Measurements from ENCODE around the gene SIAH2. TPM values are rescaled to one million over a fixed set of nuclear protein-coding genes. Genes with fewer than 3 reads are reported as not detected.

The SIAH2 gene
- total RNA-seq, 1 experiment from 2014 or later, result 17.1 TPM

DNA sequence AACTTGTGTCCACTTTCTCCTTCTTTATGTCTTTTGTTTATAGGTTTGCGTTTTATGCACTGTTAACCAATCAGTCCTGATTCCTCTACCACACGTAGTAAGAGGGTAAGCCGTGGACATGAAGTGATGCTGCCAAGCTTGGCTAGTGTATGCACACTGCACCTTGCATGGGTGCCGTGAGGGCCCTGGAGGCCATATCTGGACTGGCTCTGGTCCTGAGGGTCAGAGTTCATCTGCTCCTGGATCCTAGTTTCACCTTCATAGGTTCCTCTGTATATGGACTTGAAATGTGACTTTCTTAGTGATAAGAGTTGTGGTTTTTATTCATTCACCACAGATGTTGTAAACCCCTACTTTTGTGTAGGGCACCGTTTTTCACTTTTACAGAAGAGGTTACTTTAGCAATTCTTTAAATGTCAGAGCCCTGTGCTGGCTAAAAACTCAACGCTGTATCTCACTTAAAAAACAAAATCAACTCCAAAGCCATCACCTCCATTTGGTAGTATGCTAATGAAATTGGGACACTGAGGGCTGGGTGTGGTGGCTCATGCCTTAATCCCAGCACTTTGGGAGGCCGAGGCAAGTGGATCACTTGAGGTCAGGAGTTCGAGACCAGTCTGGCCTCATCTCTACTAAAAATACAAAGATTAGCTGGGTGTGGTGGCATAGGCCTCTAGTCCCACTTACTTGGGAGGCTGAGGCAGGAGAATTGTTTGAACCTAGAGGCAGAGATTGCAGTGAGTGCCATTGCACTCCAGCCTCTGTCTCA is 22.9 kb downstream of the SIAH2 start:
- POLR2A ChIA-PET, result no interaction called here
- CTCF ChIA-PET, result no interaction called here

DNA sequence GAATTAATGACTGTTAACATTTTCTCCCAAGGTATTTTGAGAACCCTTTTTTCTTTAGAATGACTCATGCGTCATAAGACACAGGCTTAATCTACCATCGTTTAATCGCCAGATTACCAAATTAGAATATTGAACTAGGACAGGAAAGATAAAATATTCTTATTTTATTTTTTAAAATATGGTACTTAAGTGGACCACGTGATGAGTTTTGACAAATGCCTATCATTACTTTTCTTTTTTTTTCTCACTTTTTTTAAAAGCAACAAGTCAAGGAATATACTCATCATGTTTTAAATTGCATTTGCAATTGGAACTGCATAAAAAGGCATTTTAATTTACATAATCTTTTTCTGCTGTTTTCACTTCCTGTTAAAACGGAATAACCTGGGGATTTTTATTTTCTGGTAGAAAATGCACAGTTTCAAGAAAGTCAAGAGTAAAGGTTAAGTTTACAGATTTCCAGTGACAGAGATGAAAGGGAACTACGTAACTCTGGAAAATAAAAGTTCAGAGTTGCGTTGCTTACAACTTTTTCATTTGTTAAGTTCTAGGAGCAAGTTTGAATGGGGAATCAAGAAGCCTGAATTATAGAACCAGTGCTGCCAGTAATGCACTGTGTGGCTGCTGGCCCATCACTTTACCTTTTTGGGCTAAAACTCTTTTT is 23.6 kb downstream of the SIAH2 start:
- H3K27ac Mint-ChIP-seq, result no peak overlapping the region
- ChIA-PET CTCF (no interaction called here), POLR2A (no interaction called here)
- no peak for TF ChIP-seq TEAD1 (CRISPR knock-in tag; IDR thresholded peaks at IDR 0.05)
- no peak for TF ChIP-seq ZNF671 (CRISPR knock-in tag; IDR thresholded peaks at IDR 0.05)
- no peak for TF ChIP-seq MXD4 (CRISPR knock-in tag; IDR thresholded peaks at IDR 0.05; ENCODE audit: borderline replicate concordance)
- TF ChIP-seq CBFB (CRISPR knock-in tag; IDR thresholded peaks at IDR 0.05; ENCODE audit: low read depth), result no peak
- TF ChIP-seq, protein P1, sequence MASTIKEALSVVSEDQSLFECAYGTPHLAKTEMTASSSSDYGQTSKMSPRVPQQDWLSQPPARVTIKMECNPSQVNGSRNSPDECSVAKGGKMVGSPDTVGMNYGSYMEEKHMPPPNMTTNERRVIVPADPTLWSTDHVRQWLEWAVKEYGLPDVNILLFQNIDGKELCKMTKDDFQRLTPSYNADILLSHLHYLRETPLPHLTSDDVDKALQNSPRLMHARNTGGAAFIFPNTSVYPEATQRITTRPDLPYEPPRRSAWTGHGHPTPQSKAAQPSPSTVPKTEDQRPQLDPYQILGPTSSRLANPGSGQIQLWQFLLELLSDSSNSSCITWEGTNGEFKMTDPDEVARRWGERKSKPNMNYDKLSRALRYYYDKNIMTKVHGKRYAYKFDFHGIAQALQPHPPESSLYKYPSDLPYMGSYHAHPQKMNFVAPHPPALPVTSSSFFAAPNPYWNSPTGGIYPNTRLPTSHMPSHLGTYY (CRISPR knock-in tag; IDR thresholded peaks at IDR 0.05), result no peak
- TF ChIP-seq, protein P2, sequence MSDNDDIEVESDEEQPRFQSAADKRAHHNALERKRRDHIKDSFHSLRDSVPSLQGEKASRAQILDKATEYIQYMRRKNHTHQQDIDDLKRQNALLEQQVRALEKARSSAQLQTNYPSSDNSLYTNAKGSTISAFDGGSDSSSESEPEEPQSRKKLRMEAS (CRISPR knock-in tag; IDR thresholded peaks at IDR 0.05), result no peak
- no peak for TF ChIP-seq OVOL2 (CRISPR knock-in tag; IDR thresholded peaks at IDR 0.05; ENCODE audit: borderline replicate concordance)
- no peak for TF ChIP-seq TCF7 (CRISPR knock-in tag; IDR thresholded peaks at IDR 0.05; ENCODE audit: low read depth)
- TF ChIP-seq, protein P3, sequence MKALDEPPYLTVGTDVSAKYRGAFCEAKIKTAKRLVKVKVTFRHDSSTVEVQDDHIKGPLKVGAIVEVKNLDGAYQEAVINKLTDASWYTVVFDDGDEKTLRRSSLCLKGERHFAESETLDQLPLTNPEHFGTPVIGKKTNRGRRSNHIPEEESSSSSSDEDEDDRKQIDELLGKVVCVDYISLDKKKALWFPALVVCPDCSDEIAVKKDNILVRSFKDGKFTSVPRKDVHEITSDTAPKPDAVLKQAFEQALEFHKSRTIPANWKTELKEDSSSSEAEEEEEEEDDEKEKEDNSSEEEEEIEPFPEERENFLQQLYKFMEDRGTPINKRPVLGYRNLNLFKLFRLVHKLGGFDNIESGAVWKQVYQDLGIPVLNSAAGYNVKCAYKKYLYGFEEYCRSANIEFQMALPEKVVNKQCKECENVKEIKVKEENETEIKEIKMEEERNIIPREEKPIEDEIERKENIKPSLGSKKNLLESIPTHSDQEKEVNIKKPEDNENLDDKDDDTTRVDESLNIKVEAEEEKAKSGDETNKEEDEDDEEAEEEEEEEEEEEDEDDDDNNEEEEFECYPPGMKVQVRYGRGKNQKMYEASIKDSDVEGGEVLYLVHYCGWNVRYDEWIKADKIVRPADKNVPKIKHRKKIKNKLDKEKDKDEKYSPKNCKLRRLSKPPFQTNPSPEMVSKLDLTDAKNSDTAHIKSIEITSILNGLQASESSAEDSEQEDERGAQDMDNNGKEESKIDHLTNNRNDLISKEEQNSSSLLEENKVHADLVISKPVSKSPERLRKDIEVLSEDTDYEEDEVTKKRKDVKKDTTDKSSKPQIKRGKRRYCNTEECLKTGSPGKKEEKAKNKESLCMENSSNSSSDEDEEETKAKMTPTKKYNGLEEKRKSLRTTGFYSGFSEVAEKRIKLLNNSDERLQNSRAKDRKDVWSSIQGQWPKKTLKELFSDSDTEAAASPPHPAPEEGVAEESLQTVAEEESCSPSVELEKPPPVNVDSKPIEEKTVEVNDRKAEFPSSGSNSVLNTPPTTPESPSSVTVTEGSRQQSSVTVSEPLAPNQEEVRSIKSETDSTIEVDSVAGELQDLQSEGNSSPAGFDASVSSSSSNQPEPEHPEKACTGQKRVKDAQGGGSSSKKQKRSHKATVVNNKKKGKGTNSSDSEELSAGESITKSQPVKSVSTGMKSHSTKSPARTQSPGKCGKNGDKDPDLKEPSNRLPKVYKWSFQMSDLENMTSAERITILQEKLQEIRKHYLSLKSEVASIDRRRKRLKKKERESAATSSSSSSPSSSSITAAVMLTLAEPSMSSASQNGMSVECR (CRISPR knock-in tag; IDR thresholded peaks at IDR 0.05; ENCODE audit: borderline replicate concordance), result no peak
- no peak for TF ChIP-seq PRRX2 (CRISPR knock-in tag; IDR thresholded peaks at IDR 0.05)
- TF ChIP-seq, protein P4, sequence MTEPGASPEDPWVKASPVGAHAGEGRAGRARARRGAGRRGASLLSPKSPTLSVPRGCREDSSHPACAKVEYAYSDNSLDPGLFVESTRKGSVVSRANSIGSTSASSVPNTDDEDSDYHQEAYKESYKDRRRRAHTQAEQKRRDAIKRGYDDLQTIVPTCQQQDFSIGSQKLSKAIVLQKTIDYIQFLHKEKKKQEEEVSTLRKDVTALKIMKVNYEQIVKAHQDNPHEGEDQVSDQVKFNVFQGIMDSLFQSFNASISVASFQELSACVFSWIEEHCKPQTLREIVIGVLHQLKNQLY (CRISPR knock-in tag; IDR thresholded peaks at IDR 0.05), result no peak
- TF ChIP-seq, protein P5, sequence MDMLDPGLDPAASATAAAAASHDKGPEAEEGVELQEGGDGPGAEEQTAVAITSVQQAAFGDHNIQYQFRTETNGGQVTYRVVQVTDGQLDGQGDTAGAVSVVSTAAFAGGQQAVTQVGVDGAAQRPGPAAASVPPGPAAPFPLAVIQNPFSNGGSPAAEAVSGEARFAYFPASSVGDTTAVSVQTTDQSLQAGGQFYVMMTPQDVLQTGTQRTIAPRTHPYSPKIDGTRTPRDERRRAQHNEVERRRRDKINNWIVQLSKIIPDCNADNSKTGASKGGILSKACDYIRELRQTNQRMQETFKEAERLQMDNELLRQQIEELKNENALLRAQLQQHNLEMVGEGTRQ (CRISPR knock-in tag; IDR thresholded peaks at IDR 0.05), result no peak
- TF ChIP-seq, protein P6, sequence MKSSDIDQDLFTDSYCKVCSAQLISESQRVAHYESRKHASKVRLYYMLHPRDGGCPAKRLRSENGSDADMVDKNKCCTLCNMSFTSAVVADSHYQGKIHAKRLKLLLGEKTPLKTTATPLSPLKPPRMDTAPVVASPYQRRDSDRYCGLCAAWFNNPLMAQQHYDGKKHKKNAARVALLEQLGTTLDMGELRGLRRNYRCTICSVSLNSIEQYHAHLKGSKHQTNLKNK (CRISPR knock-in tag; IDR thresholded peaks at IDR 0.05), result no peak
- no peak for TF ChIP-seq SP1 (CRISPR knock-in tag; conservative IDR thresholded peaks at IDR 0.05)
- TF ChIP-seq GTF2I (CRISPR knock-in tag; conservative IDR thresholded peaks at IDR 0.05), result no peak
- no peak for TF ChIP-seq SMAD4 (CRISPR knock-in tag; IDR thresholded peaks at IDR 0.05)
- no peak for TF ChIP-seq EMX1 (CRISPR knock-in tag; IDR thresholded peaks at IDR 0.05)
- H3K36me3 Mint-ChIP-seq, result peaks cover 6% of the 10 kb centered on the region; the same call in 1 of the 2 replicates
- H3K27me3 Mint-ChIP-seq (ENCODE audit: low read depth), result no peaks in the 10 kb centered on the region
- ATAC-seq (no peak), DNase-seq (ENCODE audit: low spot score) (no peak)
- no peak overlapping the region for H3K4me3 Mint-ChIP-seq
- H3K4me1 Mint-ChIP-seq, result peaks cover 19% of the 10 kb centered on the region
- no peaks in the 10 kb centered on the region for H3K9me3 Mint-ChIP-seq

More for the DNA sequence above, 22.9 kb downstream of the SIAH2 start:
- Mint-ChIP-seq H3K36me3 (peaks cover 6% of the 10 kb centered on the region; the same call in 1 of the 2 replicates), H3K4me3 (no peak overlapping the region), H3K4me1 (peaks cover 19% of the 10 kb centered on the region), H3K9me3 (no peaks in the 10 kb centered on the region), H3K27me3 (ENCODE audit: low read depth) (no peaks in the 10 kb centered on the region), H3K27ac (no peak overlapping the region)
- ATAC-seq, result no peak
- DNase-seq (ENCODE audit: low spot score), result no peak
- TF ChIP-seq, protein P7, sequence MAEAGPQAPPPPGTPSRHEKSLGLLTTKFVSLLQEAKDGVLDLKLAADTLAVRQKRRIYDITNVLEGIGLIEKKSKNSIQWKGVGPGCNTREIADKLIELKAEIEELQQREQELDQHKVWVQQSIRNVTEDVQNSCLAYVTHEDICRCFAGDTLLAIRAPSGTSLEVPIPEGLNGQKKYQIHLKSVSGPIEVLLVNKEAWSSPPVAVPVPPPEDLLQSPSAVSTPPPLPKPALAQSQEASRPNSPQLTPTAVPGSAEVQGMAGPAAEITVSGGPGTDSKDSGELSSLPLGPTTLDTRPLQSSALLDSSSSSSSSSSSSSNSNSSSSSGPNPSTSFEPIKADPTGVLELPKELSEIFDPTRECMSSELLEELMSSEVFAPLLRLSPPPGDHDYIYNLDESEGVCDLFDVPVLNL (CRISPR knock-in tag; IDR thresholded peaks at IDR 0.05; ENCODE audit: borderline replicate concordance, low read depth), result no peak

Data from WTC11 (cell line).